Neural progenitor cell (in vitro differentiated cells): ENCODE data around the gene RIMKLA. TPM values are rescaled to one million over a fixed set of nuclear protein-coding genes. Genes with fewer than 3 reads are reported as not detected.

ENCODE experiments used
- DNase-seq: peaks from one replicate; pipeline ENCODE4 v3.0.0-alpha.2; 2016; ENCODE audit warnings: low spot score
- H2AFZ ChIP-seq: fragments of 200-600 bp; sonication (generic); replicated peaks from 2 replicates; pipeline ENCODE4 v1.6.1; 2016; ENCODE audit warnings: antibody characterized with exemption
- H3F3A ChIP-seq: fragments of 200-600 bp; sonication (generic); 2 replicates; pipeline ENCODE4 v1.6.1; 2016; ENCODE audit warnings: antibody characterized with exemption, low read depth
- H3K27ac ChIP-seq: fragments of 200-600 bp; sonication (generic); 2 replicates; pipeline ENCODE4 v1.5.1; 2016; ENCODE audit warnings: mild to moderate bottlenecking
- H3K27me3 ChIP-seq: fragments of 200-600 bp; sonication (generic); 2 replicates; pipeline ENCODE4 v1.6.1; 2016; ENCODE audit warnings: mild to moderate bottlenecking, moderate library complexity
- H3K36me3 ChIP-seq: fragments of 200-600 bp; sonication (generic); 2 replicates; pipeline ENCODE4 v1.5.1; 2016
- H3K4me1 ChIP-seq: fragments of 200-600 bp; sonication (generic); 2 replicates; pipeline ENCODE4 v1.6.1; 2016; ENCODE audit warnings: mixed run types
- H3K4me2 ChIP-seq: fragments of 200-600 bp; sonication (generic); 2 replicates; pipeline ENCODE4 v1.6.1; 2016
- H3K4me3 ChIP-seq: fragments of 200-600 bp; sonication (generic); 2 replicates; pipeline ENCODE4 v1.5.1; 2016
- H3K79me2 ChIP-seq: fragments of 200-600 bp; sonication (generic); 2 replicates; pipeline ENCODE4 v1.6.1; 2016; ENCODE audit warnings: low read depth
- H3K9ac ChIP-seq: fragments of 200-600 bp; sonication (generic); 2 replicates; pipeline ENCODE4 v1.6.1; 2016
- H3K9me3 ChIP-seq: fragments of 200-600 bp; sonication (generic); 2 replicates; pipeline ENCODE4 v1.5.1; 2016; ENCODE audit warnings: low read depth
- H4K20me1 ChIP-seq: fragments of 200-600 bp; sonication (generic); 2 replicates; pipeline ENCODE4 v1.6.1; 2016; ENCODE audit warnings: low read depth
- H3K27ac Mint-ChIP-seq: 3 replicates; pipeline ENCODE4 v1.8.0; 2021; ENCODE audit warnings: mixed read lengths
- H3K27me3 Mint-ChIP-seq: 2 replicates; pipeline ENCODE4 v1.8.0; 2022; ENCODE audit warnings: low read depth, mild to moderate bottlenecking, inconsistent platforms, moderate library complexity, mixed read lengths; ENCODE audit not compliant: insufficient read depth
- H3K36me3 Mint-ChIP-seq: 3 replicates; pipeline ENCODE4 v1.8.0; 2021; ENCODE audit warnings: mixed read lengths
- H3K4me1 Mint-ChIP-seq: 3 replicates; pipeline ENCODE4 v1.8.0; 2021; ENCODE audit warnings: mixed read lengths
- H3K4me3 Mint-ChIP-seq: 3 replicates; pipeline ENCODE4 v1.8.0; 2021; ENCODE audit warnings: mild to moderate bottlenecking, moderate library complexity, mixed read lengths
- H3K9me3 Mint-ChIP-seq: 3 replicates; pipeline ENCODE4 v1.8.0; 2020; ENCODE audit warnings: mixed read lengths
- EZH2 ChIP-seq: fragments of 200-600 bp; sonication (generic); IDR thresholded peaks from 2 replicates; pipeline ENCODE4 v1.6.1; 2017; ENCODE audit warnings: antibody characterized with exemption, mild to moderate bottlenecking, moderate library complexity
- EZH2phosphoT487 ChIP-seq: fragments of 200-600 bp; sonication (generic); IDR thresholded peaks from 2 replicates; pipeline ENCODE4 v1.6.1; 2017; ENCODE audit warnings: antibody characterized with exemption
- total RNA-seq: library from RNA; depleted of rRNA; stranded (reverse); fragments of >200 nt; gene quantifications from 2 replicates; pipeline ENCODE4 v1.2.3, GENCODE V29; 2015; ENCODE audit warnings: low replicate concordance
- TF ChIP-seq, protein P1 (sequence below): fragments of 200-600 bp; sonication (generic); IDR thresholded peaks from 2 replicates; pipeline ENCODE4 v1.5.1; 2017; ENCODE audit warnings: antibody characterized with exemption, mild to moderate bottlenecking

The RIMKLA gene
- total RNA-seq, 1 donor from 2014 or later, result 5.4 TPM

DNA sequence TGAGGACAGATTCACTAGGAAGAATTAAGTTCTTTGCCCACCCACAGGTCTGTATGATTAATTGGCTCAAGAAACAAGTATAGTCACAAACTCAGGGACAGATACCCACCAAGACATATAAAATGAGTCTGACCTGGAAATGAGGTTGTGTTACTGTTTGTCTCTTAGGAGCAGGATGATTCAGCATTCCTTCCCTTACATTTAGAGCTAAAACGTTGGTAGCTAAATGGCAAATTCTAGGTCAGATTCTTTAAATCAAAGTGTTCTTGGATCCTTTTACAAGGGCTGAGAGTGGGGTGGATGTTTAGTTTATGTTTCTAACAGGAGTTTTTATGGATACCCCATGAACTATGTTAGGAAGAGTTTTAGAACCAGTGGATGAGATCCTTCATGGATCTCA lies 4.7 kb downstream of the RIMKLA start:
- no peaks in the 10 kb centered on the region for H3K79me2 ChIP-seq
- H4K20me1 ChIP-seq, result no peaks in the 10 kb centered on the region
- no peaks in the 10 kb centered on the region for H3K9me3 ChIP-seq
- H2AFZ ChIP-seq, result no peak overlapping the region
- no peak overlapping the region for H3K27ac Mint-ChIP-seq
- no peaks in the 10 kb centered on the region for H3K36me3 ChIP-seq
- no peak overlapping the region for H3K4me3 ChIP-seq
- peaks cover 8% of the 10 kb centered on the region for H3K4me1 ChIP-seq
- TF ChIP-seq, protein P1, sequence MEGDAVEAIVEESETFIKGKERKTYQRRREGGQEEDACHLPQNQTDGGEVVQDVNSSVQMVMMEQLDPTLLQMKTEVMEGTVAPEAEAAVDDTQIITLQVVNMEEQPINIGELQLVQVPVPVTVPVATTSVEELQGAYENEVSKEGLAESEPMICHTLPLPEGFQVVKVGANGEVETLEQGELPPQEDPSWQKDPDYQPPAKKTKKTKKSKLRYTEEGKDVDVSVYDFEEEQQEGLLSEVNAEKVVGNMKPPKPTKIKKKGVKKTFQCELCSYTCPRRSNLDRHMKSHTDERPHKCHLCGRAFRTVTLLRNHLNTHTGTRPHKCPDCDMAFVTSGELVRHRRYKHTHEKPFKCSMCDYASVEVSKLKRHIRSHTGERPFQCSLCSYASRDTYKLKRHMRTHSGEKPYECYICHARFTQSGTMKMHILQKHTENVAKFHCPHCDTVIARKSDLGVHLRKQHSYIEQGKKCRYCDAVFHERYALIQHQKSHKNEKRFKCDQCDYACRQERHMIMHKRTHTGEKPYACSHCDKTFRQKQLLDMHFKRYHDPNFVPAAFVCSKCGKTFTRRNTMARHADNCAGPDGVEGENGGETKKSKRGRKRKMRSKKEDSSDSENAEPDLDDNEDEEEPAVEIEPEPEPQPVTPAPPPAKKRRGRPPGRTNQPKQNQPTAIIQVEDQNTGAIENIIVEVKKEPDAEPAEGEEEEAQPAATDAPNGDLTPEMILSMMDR, result no peak
- TF ChIP-seq EZH2 (no peak), EZH2phosphoT487 (no peak)
- H3K36me3 Mint-ChIP-seq, result no peaks in the 10 kb centered on the region
- H3K27ac ChIP-seq, result no peak overlapping the region
- peaks cover 28% of the 10 kb centered on the region for H3K27me3 ChIP-seq
- H3F3A ChIP-seq, result peaks cover under 1% of the 10 kb centered on the region
- H3K4me2 ChIP-seq, result no peak overlapping the region
- no peak for DNase-seq
- H3K27me3 Mint-ChIP-seq, result peaks cover 17% of the 10 kb centered on the region
- H3K4me1 Mint-ChIP-seq, result no peaks in the 10 kb centered on the region
- no peak overlapping the region for H3K4me3 Mint-ChIP-seq
- no peaks in the 10 kb centered on the region for H3K9me3 Mint-ChIP-seq
- no peak overlapping the region for H3K9ac ChIP-seq

DNA sequence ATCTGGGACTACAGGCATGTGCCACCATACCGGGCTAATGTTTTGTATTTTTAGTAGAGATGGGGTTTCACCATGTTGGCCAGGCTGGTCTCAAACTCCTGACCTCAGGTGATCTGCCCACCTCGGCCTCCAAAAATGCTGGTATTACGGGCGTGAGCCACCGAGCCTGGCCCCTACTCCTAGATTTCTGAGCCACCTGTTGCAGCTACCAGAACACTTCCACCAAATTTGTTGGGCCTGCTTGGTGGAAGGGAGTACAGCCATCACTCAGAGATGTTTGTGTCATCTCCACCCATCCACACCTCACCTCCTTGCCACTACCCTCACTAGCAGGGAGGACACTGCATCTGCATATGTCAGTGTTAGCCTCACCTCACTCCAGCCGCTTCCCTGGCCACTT lies 5.5 kb downstream of the RIMKLA start:
- no peaks in the 10 kb centered on the region for H3K36me3 ChIP-seq
- no peak overlapping the region for H3K4me3 ChIP-seq
- H3F3A ChIP-seq, result no peaks in the 10 kb centered on the region
- no peak overlapping the region for H2AFZ ChIP-seq
- TF ChIP-seq, protein P1, result no peak
- no peak overlapping the region for H3K27ac Mint-ChIP-seq
- H3K79me2 ChIP-seq, result no peaks in the 10 kb centered on the region
- H3K4me1 Mint-ChIP-seq, result no peaks in the 10 kb centered on the region
- H3K9me3 Mint-ChIP-seq, result no peaks in the 10 kb centered on the region
- H3K9ac ChIP-seq, result no peak overlapping the region
- no peak overlapping the region for H3K4me2 ChIP-seq
- no peak overlapping the region for H3K4me3 Mint-ChIP-seq
- DNase-seq, result no peak
- H4K20me1 ChIP-seq, result no peaks in the 10 kb centered on the region
- H3K4me1 ChIP-seq, result peaks cover 6% of the 10 kb centered on the region
- H3K27ac ChIP-seq, result no peak overlapping the region
- H3K27me3 ChIP-seq, result peaks cover 25% of the 10 kb centered on the region
- H3K27me3 Mint-ChIP-seq, result peaks cover 17% of the 10 kb centered on the region
- no peaks in the 10 kb centered on the region for H3K36me3 Mint-ChIP-seq
- no peaks in the 10 kb centered on the region for H3K9me3 ChIP-seq

DNA sequence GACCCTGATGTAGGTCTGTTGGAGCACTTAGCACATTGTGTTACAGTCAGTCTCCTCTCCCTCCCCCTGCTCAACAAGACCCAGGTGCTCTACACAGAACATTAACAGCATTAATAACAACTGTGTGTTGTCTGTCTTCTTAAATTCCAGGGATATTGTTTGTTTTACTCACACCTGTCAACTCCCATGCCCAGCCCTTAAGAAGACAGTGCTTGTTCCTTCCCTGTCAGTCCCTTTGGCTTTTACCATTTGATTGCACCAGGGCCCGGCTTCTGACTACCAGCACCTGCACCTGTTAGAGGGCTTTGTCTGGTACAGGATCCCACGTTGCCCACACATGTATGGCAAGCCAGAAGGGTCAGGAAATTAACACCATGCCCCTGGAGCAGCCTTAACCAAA lies 11.7 kb downstream of the RIMKLA start:
- Histone ChIP-seq H3K9ac (no peak overlapping the region), H3F3A (no peaks in the 10 kb centered on the region), H3K36me3 (no peaks in the 10 kb centered on the region), H3K9me3 (no peaks in the 10 kb centered on the region), H3K79me2 (no peaks in the 10 kb centered on the region), H3K4me3 (no peak overlapping the region), H3K27me3 (no peaks in the 10 kb centered on the region), H4K20me1 (no peaks in the 10 kb centered on the region), H2AFZ (no peak overlapping the region), H3K27ac (no peak overlapping the region), H3K4me2 (no peak overlapping the region), H3K4me1 (no peaks in the 10 kb centered on the region)
- H3K4me3 Mint-ChIP-seq, result no peak overlapping the region
- no peak for TF ChIP-seq EZH2
- TF ChIP-seq, protein P1, result no peak
- TF ChIP-seq EZH2phosphoT487, result no peak
- no peaks in the 10 kb centered on the region for H3K4me1 Mint-ChIP-seq
- H3K27me3 Mint-ChIP-seq, result no peaks in the 10 kb centered on the region
- no peaks in the 10 kb centered on the region for H3K36me3 Mint-ChIP-seq
- DNase-seq, result no peak
- H3K9me3 Mint-ChIP-seq, result no peaks in the 10 kb centered on the region
- no peak overlapping the region for H3K27ac Mint-ChIP-seq
